HepG2 (cell line): ENCODE measurements around the gene NRG3. TPM values are rescaled to one million over a fixed set of nuclear protein-coding genes. Genes with fewer than 3 reads are reported as not detected.

Experiments
- ATAC-seq: fragments of 200-7000 bp; cut with Tn5 transposase; 3 replicates; pipeline ENCODE4 v1.9.1; 2020; ENCODE audit warnings: mild to moderate bottlenecking, moderate library complexity
- BruUV-seq: library from RNA; stranded (reverse); fragments of 400-500 nt; replicated peaks from 2 replicates; lab custom pipeline; 2021; lab: Mats Ljungman, UMichigan
- CTCF ChIA-PET: fragments of 300-600 bp; formaldehyde crosslinking; extraction: SDS; loops from one replicate; lab custom pipeline; 2021; ENCODE audit warnings: low total read pairs, inconsistent platforms, low intra/inter-chr PET ratio; lab: Yijun Ruan, JAX
- POLR2A ChIA-PET: fragments of 350-600 bp; sonication (Branson Sonifier 250); formaldehyde crosslinking; loops from one replicate; lab custom pipeline; 2020; ENCODE audit warnings: antibody characterized with exemption, inconsistent platforms; lab: Yijun Ruan, JAX
- DNase-seq: peaks from one replicate; pipeline ENCODE4 v3.0.0-alpha.2; 2015; ENCODE audit warnings: low spot score
- FAIRE-seq: peaks from 3 replicates; lab custom pipeline; 2011; peaks lifted over from hg19 to GRCh38; lab: Jason Lieb, UNC
- H2AFZ ChIP-seq: one replicate; pipeline ENCODE4 v1.6.1; 2011; ENCODE audit warnings: low read length, inconsistent platforms
- H3K27ac ChIP-seq: fragments of 300-600 bp; 3 replicates; pipeline ENCODE4 v1.8.0; 2011; ENCODE audit warnings: mixed run types, mild to moderate bottlenecking, mixed read lengths, low read length, inconsistent platforms; ENCODE audit not compliant: insufficient read depth; ENCODE audit errors: extremely low read length
- H3K27me3 ChIP-seq, 2 experiments: fragments of 200-600 bp in 1 of 2; 2 replicates in 1 of 2; 3 replicates in 1 of 2; pipeline versions ENCODE4 v1.6.0 to v1.8.0; 2011; ENCODE audit warnings: low read length in 2 of 2, mild to moderate bottlenecking in 2 of 2, moderate library complexity in 2 of 2, inconsistent platforms in 1 of 2; ENCODE audit not compliant: insufficient read depth in 2 of 2, control insufficient read depth in 1 of 2
- H3K36me3 ChIP-seq, 2 experiments: fragments of 200-600 bp in 1 of 2; replicated peaks in 1 of 2; 2 replicates in 1 of 2; 3 replicates in 1 of 2; pipeline versions ENCODE4 v1.5.1 to v1.8.0; 2011; ENCODE audit warnings: low read length in 2 of 2, inconsistent platforms in 1 of 2; ENCODE audit not compliant: insufficient read depth in 2 of 2, control insufficient read depth in 1 of 2
- H3K4me1 ChIP-seq: 2 replicates; pipeline ENCODE4 v1.5.1; 2012; ENCODE audit warnings: low read length, inconsistent platforms; ENCODE audit not compliant: insufficient read depth
- H3K4me2 ChIP-seq: 2 replicates; pipeline ENCODE4 v1.6.0; 2011; ENCODE audit warnings: low read depth, low read length, inconsistent platforms
- H3K4me3 ChIP-seq, 3 experiments: fragments of 200-600 bp in 1 of 3; sonication (generic), shearing (Covaris generic) in 1 of 3; replicated peaks in 1 of 3; 2 replicates each; pipeline ENCODE4 v1.5.1; 2011 to 2016; ENCODE audit warnings: low read length in 3 of 3, inconsistent platforms in 2 of 3, low read depth in 2 of 3, mild to moderate bottlenecking in 2 of 3, control low read depth in 1 of 3, mixed read lengths in 1 of 3; ENCODE audit not compliant: insufficient read depth in 1 of 3
- H3K79me2 ChIP-seq: one replicate; pipeline ENCODE4 v1.6.1; 2011; ENCODE audit warnings: low read length, inconsistent platforms; ENCODE audit not compliant: insufficient read depth
- H3K9ac ChIP-seq: 2 replicates; pipeline ENCODE4 v1.6.0; 2011; ENCODE audit warnings: mild to moderate bottlenecking, low read depth, low read length, inconsistent platforms; ENCODE audit not compliant: insufficient read depth
- H3K9me3 ChIP-seq: 2 replicates; pipeline ENCODE4 v1.5.1; 2012; ENCODE audit warnings: mild to moderate bottlenecking, low read length
- H4K20me1 ChIP-seq: 2 replicates; pipeline ENCODE4 v1.6.0; 2011; ENCODE audit warnings: inconsistent platforms, mild to moderate bottlenecking, low read length, moderate library complexity; ENCODE audit not compliant: insufficient read depth
- NFE2L2 ChIP-seq: fragments of 150-350 bp; IDR thresholded peaks from 2 replicates; pipeline ENCODE4 v1.6.1; 2014; ENCODE audit warnings: low read length
- PLRG1 ChIP-seq: fragments of 450-650 bp; conservative IDR thresholded peaks from 2 replicates; pipeline ENCODE4 v1.6.1; 2016
- PPARG ChIP-seq: conservative IDR thresholded peaks from 2 replicates; pipeline ENCODE4 v1.6.1; 2016; ENCODE audit warnings: missing biosample characterization, missing genetic modification reagents
- SALL2 ChIP-seq: sonication (generic); formaldehyde crosslinking; IDR thresholded peaks from 2 replicates; pipeline ENCODE4 v1.8.1; 2023; ENCODE audit warnings: mild to moderate bottlenecking, missing genetic modification reagents, inconsistent platforms
- SRSF9 ChIP-seq: fragments of 200-400 bp; formaldehyde crosslinking; IDR thresholded peaks from 2 replicates; pipeline ENCODE4 v1.6.1; 2018; ENCODE audit warnings: borderline replicate concordance, mild to moderate bottlenecking, low read depth, low read length; ENCODE audit not compliant: insufficient read depth, poor library complexity, severe bottlenecking
- ZC3H4 ChIP-seq: sonication (generic); formaldehyde crosslinking; IDR thresholded peaks from 2 replicates; pipeline ENCODE4 v1.4.0; 2020; ENCODE audit warnings: missing genetic modification reagents, borderline replicate concordance
- ZNF432 ChIP-seq: sonication (generic); formaldehyde crosslinking; IDR thresholded peaks from 2 replicates; pipeline ENCODE4 v1.5.0; 2020; ENCODE audit warnings: missing genetic modification reagents, mild to moderate bottlenecking, borderline replicate concordance
- ZNF569 ChIP-seq: sonication (generic); formaldehyde crosslinking; IDR thresholded peaks from 2 replicates; pipeline ENCODE4 v1.5.0; 2020; ENCODE audit warnings: mild to moderate bottlenecking, missing genetic modification reagents, moderate library complexity, borderline replicate concordance
- ZNF644 ChIP-seq: IDR thresholded peaks from 2 replicates; pipeline ENCODE4 v1.6.1; 2016; ENCODE audit warnings: low read depth
- WGBS: methylation state at CpG from one replicate; pipeline ENCODE4 v1.1.6; 2017; ENCODE audit warnings: low lambda C conversion rate; 5-methylcytosine and 5-hydroxymethylcytosine counted together
- in situ Hi-C: cut with HindIII; loops from 2 replicates; pipeline ENCODE4 v1.10.0; 2017; ENCODE audit warnings: low pct_unique_long_range_greater_than_20kb; ENCODE audit not compliant: extremely low pct_ligation_motif_present
- intact Hi-C: fragments of 100-400 bp; cut with micrococcal nuclease; formaldehyde crosslinking; loops from one replicate; pipeline ENCODE4 v1.10.0; 2022; ENCODE audit not compliant: unreplicated experiment
- polyA plus RNA-seq, 8 experiments: library from polyadenylated mRNA; depleted of rRNA in 3 of 8; stranded (reverse) in 7 of 8; unstranded in 1 of 8; fragments of >200 nt; fragmentation: Illumina TruSeq in 4 of 8; extraction: Trizol in 4 of 8; gene quantifications; 2 replicates each; pipeline versions ENCODE4 v1.2.1 to v1.2.3, GENCODE V29; 2011 to 2016; ENCODE audit warnings: low read depth in 4 of 8, missing spikeins in 1 of 8, mixed read lengths in 1 of 8; ENCODE audit not compliant: insufficient read depth in 1 of 8
- total RNA-seq, 5 experiments: library from RNA; depleted of rRNA; stranded (reverse); fragments of >200 nt; fragmentation: Illumina TruSeq; extraction: Trizol; gene quantifications; 2 replicates each; pipeline ENCODE4 v1.2.3, GENCODE V29; 2016; ENCODE audit warnings: low read depth in 1 of 5
- TF ChIP-seq, protein P1 (sequence below): sonication (generic); formaldehyde crosslinking; IDR thresholded peaks from 2 replicates; pipeline ENCODE4 v1.4.0; 2020; ENCODE audit warnings: missing genetic modification reagents
- TF ChIP-seq, protein P2 (sequence below), 2 experiments: IDR thresholded peaks; 2 replicates each; pipeline ENCODE4 v1.6.1; 2011 to 2012; ENCODE audit warnings: low read length in 2 of 2, borderline replicate concordance in 1 of 2, low read depth in 1 of 2, mild to moderate bottlenecking in 1 of 2, moderate library complexity in 1 of 2

The NRG3 gene
- total and polyA plus RNA-seq, 2 of the 13 experiments (the other 11 are each of a cell fraction or from before 2014, with no cell fraction given) = not detected

DNA sequence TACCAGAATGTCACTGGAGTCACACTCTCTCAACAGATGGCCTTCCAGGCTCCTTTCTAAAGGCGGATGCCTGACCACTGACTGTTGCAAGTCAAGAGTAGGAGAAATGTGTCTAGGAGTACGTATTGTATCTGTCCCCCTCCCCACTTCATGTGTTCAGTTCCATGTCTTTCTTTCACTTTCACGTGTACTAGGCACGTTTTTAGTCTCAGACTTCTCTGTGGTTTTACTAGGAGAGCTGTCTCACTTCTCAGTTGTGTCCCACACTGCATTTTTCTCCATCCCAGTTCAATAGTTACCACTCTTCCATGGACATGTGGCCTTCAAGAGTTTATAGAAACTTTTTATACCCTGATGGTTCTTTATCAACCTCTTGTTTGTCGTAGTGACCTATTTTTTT lies 893.0 kb downstream of the NRG3 start (continued):
- TF ChIP-seq, protein P1, sequence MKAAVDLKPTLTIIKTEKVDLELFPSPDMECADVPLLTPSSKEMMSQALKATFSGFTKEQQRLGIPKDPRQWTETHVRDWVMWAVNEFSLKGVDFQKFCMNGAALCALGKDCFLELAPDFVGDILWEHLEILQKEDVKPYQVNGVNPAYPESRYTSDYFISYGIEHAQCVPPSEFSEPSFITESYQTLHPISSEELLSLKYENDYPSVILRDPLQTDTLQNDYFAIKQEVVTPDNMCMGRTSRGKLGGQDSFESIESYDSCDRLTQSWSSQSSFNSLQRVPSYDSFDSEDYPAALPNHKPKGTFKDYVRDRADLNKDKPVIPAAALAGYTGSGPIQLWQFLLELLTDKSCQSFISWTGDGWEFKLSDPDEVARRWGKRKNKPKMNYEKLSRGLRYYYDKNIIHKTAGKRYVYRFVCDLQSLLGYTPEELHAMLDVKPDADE (CRISPR knock-in tag) = no peak
- no peak for TF ChIP-seq ZNF432 (CRISPR knock-in tag)

DNA sequence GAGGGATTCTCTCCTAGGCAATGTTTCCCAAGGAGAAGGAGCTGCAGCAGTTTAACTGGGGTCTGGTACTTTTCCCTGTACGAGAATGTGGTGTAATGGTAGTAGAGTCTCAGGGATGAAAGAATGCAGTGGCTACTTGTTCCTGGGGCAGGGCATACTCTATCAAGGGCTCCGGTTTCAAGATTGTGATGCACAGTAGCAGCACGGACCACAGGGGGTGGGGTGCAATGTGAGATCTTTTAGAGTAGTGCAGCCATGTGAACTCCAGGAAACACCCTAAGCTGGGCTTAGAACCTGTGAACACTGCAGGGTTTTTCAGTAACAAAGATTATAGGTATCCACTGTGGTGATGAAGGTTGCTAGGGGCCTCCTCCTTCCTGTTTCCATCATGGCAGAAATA lies 903.9 kb downstream of the NRG3 start:
- FAIRE-seq = no peak
- H3K9me3 ChIP-seq = peaks cover 72% of the 10 kb centered on the region
- no peaks in the 10 kb centered on the region for H4K20me1 ChIP-seq
- H3K79me2 ChIP-seq = no peaks in the 10 kb centered on the region
- no peak overlapping the region for H3K4me3 ChIP-seq
- no peak overlapping the region for H2AFZ ChIP-seq
- CTCF ChIA-PET = no interaction called here
- no TSS peak for BruUV-seq
- TF ChIP-seq ZNF644 (CRISPR knock-in tag) (no peak), PLRG1 (no peak), SALL2 (CRISPR knock-in tag) (no peak), ZNF569 (CRISPR knock-in tag) (no peak), SRSF9 (no peak), ZC3H4 (CRISPR knock-in tag) (no peak), PPARG (CRISPR knock-in tag) (no peak), NFE2L2 (no peak)
- TF ChIP-seq, protein P2, sequence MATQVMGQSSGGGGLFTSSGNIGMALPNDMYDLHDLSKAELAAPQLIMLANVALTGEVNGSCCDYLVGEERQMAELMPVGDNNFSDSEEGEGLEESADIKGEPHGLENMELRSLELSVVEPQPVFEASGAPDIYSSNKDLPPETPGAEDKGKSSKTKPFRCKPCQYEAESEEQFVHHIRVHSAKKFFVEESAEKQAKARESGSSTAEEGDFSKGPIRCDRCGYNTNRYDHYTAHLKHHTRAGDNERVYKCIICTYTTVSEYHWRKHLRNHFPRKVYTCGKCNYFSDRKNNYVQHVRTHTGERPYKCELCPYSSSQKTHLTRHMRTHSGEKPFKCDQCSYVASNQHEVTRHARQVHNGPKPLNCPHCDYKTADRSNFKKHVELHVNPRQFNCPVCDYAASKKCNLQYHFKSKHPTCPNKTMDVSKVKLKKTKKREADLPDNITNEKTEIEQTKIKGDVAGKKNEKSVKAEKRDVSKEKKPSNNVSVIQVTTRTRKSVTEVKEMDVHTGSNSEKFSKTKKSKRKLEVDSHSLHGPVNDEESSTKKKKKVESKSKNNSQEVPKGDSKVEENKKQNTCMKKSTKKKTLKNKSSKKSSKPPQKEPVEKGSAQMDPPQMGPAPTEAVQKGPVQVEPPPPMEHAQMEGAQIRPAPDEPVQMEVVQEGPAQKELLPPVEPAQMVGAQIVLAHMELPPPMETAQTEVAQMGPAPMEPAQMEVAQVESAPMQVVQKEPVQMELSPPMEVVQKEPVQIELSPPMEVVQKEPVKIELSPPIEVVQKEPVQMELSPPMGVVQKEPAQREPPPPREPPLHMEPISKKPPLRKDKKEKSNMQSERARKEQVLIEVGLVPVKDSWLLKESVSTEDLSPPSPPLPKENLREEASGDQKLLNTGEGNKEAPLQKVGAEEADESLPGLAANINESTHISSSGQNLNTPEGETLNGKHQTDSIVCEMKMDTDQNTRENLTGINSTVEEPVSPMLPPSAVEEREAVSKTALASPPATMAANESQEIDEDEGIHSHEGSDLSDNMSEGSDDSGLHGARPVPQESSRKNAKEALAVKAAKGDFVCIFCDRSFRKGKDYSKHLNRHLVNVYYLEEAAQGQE (IDR thresholded peaks at IDR 0.05; ENCODE audit: borderline replicate concordance in 1 of 2, low read depth in 1 of 2, low read length in 2 of 2) = no peak
- TF ChIP-seq, all 625 proteins: peak for 0
- in situ Hi-C loops = no loop called here
- no peak for ATAC-seq
- H3K27me3 ChIP-seq = no peaks in the 10 kb centered on the region
- no peak overlapping the region for H3K4me2 ChIP-seq
- WGBS = 0% methylated on average over 3 of the region's 3 CpGs
- H3K9ac ChIP-seq = no peak overlapping the region
- DNase-seq = no peak
- no peaks in the 10 kb centered on the region for H3K36me3 ChIP-seq
- POLR2A ChIA-PET = no interaction called here
- intact Hi-C loops = no loop called here
- no peaks in the 10 kb centered on the region for H3K4me1 ChIP-seq
- H3K27ac ChIP-seq = no peak overlapping the region
